ENCODE data around the gene PLA2G5.
A peak's percentile ranks its signal among the peaks of the same experiment; 100 is the strongest.
"Not testable (repeated sequence)": the region's sequence is repeated elsewhere in the genome, so short reads cannot be mapped to it uniquely, and the experiment has no call there.

The PLA2G5 gene

DNA sequence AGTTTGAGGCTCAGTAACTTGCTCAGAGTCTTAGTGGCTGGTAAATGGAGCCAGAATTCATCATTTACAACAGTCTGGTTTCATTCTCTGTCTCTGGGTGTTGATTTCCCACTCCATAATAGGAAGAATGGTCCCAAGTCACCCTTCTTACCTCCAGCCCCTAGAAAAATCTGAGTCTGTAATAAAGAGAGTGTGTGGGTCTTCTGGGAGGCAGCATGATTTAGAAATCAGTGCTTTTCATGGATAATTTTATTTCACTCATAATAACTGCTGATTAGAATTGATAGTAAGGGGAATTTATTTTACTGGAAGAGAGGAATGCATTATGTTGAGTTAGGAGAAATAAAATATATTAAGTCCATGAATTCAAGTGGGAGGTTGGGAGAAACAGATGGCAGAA lies 47.2 kb downstream of the PLA2G5 start:
- DNase-seq (ENCODE audit: low spot score), result no peak

- no peak for DNase-seq (ENCODE audit: low spot score)
Measured at GRCh38 chr1:20119347-20119746, 49.4 kb downstream of the PLA2G5 start, which contains the start of gene PLA2G2D. PLA2G2D (minus strand) TSS chr1:20119536; CDS start chr1:20119498, 38 bp downstream.

GRCh38 chr1:20120796-20121195 lies 50.8 kb downstream of the PLA2G5 start:
- DNase-seq (ENCODE audit: low spot score), result no peak

DNA sequence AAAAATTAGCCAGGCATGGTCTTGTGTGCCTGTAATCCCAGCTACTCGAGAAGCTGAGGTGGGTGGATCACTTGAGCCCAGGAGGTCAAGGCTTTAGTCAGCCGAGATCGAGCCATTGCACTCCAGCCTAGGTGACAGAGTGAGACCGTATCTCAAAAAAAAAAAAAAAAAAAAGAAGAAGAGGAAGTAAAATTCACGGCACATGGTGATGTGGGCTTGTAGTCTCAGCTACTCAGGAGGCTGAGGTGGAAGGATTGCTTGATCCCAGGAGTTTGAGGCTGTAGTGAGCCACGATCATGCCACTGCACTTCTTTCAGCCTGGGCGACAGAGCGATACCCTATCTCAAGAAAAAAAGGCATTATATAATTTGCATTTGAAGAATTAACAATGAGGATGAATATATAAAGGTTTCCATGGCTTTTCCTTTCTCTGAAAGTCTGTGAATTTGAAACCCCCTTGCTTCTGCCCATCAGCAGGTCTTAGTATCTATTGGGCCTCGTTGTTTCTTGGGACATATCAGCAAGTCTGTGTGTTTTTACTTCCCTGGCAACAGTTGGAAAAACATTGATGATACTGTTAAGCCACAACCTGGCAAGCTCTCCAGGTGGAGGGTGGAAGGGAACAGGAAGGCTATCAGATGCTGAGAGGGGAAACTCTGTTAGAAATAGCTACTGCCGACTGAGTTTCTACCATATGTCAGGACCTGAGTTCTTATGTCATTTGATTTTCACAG lies 53.9 kb downstream of the PLA2G5 start:
- DNase-seq (ENCODE audit: low spot score), result no peak

- peak; percentile 70 for DNase-seq (ENCODE audit: low spot score)
Measured at GRCh38 chr1:20124456-20125057, 54.6 kb downstream of the PLA2G5 start.

DNA sequence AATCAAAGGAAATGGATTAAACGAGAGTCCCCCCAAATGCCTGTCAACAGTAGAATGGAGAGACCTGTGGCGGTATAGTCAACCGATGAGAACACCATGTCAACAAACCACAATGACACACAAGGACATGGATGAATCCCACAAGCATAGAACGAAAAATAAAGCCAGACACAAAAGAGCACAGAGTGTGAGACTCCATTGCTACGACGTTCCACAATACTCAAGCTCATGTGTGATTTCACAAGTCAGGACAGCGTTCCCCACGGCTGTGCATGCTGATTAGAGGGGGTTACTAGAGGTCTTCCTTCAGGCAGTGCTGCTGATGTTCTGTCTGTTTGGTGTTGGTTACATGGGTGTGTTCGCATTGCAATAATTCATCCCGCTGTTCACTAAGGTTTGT lies 55.1 kb downstream of the PLA2G5 start:
- DNase-seq (ENCODE audit: low spot score), result no peak

GRCh38 chr1:20126041-20126805 lies 56.2 kb downstream of the PLA2G5 start:
- no peak for DNase-seq (ENCODE audit: low spot score)

- no peak for DNase-seq (ENCODE audit: low spot score)
Measured at GRCh38 chr1:20126806-20127440, 56.9 kb downstream of the PLA2G5 start.

- DNase-seq (ENCODE audit: low spot score), result not testable (repeated sequence)
Measured at GRCh38 chr1:20130518-20130917, 60.5 kb downstream of the PLA2G5 start.

DNA sequence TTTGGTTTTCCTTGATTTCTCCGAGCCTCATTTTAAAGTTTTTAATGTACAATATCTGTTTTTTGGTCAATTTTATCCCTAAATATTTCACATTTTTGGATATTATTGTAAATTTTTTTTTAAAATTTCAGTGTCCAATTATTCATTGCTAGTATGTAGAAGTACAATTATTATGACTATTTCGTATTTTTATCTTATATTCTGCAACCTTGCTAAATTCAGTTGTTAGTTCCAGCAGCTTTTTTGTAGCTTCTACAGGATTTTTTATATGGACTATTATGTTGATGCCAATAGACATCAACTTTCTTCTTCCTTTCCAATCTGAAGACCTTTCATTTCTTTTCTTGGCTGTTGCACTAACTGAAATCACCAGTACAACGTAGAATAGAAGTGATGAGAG lies 65.0 kb downstream of the PLA2G5 start:
- no peak for DNase-seq (ENCODE audit: low spot score)

DNA sequence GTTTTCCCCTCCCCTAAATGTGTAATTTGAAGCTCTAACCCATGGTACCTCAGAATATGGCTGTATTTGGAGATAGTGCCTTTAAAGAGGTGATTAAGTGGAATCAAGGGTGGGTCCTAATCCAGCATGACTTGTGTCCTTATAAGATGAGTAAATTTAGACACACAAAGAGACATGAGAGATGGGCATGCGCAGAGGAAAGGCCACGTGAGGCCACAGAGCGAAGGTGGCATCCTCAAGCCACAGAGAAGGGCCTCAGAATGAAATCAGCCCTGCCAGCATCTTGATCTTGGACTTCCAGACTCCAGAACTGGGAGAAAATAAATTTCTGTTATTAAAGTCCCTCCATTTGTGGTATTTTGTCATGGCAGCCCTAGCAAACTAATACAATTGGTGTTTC lies 66.3 kb downstream of the PLA2G5 start:
- DNase-seq (ENCODE audit: low spot score), result no peak

- no peak for DNase-seq (ENCODE audit: low spot score)
Measured at GRCh38 chr1:20137055-20137454, 67.1 kb downstream of the PLA2G5 start.

- no peak for DNase-seq (ENCODE audit: low spot score)
Measured at GRCh38 chr1:20137604-20138003, 67.6 kb downstream of the PLA2G5 start.

- DNase-seq (ENCODE audit: low spot score), result no peak
Measured at GRCh38 chr1:20138346-20138745, 68.4 kb downstream of the PLA2G5 start.

DNA sequence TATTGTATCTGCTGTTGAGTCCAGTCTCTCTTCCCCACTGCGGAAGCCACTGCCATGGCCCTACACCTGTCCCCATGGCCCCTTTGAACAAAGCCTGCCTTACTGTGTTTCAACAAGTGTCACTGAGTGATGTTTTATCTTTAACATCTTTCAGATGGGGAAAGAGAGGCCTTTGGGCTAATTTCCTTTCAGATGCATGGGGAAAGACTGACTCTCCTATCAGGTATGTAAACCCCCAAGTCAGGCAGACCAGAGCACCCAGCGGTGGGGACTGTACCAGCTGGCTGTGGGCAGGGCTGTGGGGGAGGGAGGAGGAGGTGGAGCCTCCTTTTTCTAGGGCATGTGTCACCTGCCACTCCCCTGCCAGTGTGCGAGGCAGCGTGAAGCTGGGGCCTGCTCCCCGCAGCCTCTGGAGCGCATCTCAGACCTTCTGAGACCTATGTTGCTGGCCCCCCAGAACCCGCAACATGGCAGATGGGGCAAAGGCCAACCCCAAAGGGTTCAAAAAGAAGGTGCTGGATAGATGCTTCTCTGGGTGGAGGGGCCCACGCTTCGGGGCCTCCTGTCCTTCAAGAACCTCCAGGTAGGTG lies 69.1 kb downstream of the PLA2G5 start, which contains the start of gene PLA2G2F:
PLA2G2F (plus strand) TSS at position 363 of the 590 bp plus-strand sequence; CDS start at position 468, 105 bp downstream.
- no peak for DNase-seq (ENCODE audit: low spot score)

GRCh38 chr1:20139776-20140612 lies 70.0 kb downstream of the PLA2G5 start:
- DNase-seq (ENCODE audit: low spot score), result no peak

GRCh38 chr1:20141001-20141400 lies 71.0 kb downstream of the PLA2G5 start:
- no peak for DNase-seq (ENCODE audit: low spot score)

GRCh38 chr1:20141466-20141865 lies 71.5 kb downstream of the PLA2G5 start:
- no peak for DNase-seq (ENCODE audit: low spot score)
